Panc1 (cell line): ENCODE data around the gene TPD52L3. TPM values are rescaled to one million over a fixed set of nuclear protein-coding genes. Genes with fewer than 3 reads are reported as not detected.

Experiments used
- ATAC-seq: fragments of 200-7000 bp; cut with Tn5 transposase; 2 replicates; pipeline ENCODE4 v1.9.1; 2020; ENCODE audit warnings: mild to moderate bottlenecking, moderate library complexity
- Bru-seq: library from RNA; stranded (reverse); fragments of 400-500 nt; gene quantifications from one replicate; lab custom pipeline; 2021; lab: Mats Ljungman, UMichigan
- BruChase-seq, 2 experiments: library from RNA; stranded (reverse); fragments of 400-500 nt; gene quantifications; one replicate each; lab custom pipeline; 2021; lab: Mats Ljungman, UMichigan
- BruUV-seq: library from RNA; stranded (reverse); fragments of 400-500 nt; replicated peaks from 2 replicates; lab custom pipeline; 2021; lab: Mats Ljungman, UMichigan
- CTCF ChIA-PET: fragments of 300-600 bp; sonication (Branson Sonifier 250); formaldehyde crosslinking; loops from one replicate; lab custom pipeline; 2022; ENCODE audit warnings: antibody characterized with exemption; lab: Charles Lee
- POLR2A ChIA-PET: fragments of 300-600 bp; sonication (Branson Sonifier 250); formaldehyde crosslinking; loops from one replicate; lab custom pipeline; 2022; ENCODE audit warnings: antibody characterized with exemption; lab: Charles Lee
- DNase-seq: peaks from one replicate; pipeline ENCODE4 v3.0.0-alpha.2; 2010; ENCODE audit warnings: low read depth, low spot score
- H3K27ac ChIP-seq: 2 replicates; pipeline ENCODE4 v1.5.1; 2011; ENCODE audit warnings: mild to moderate bottlenecking, low read length, inconsistent platforms
- H3K27me3 ChIP-seq: fragments of 200-500 bp; sonication (Bioruptor generic); 2 replicates; pipeline ENCODE4 v1.6.0; 2014; ENCODE audit warnings: low read length, inconsistent platforms; ENCODE audit not compliant: control insufficient read depth, insufficient read depth
- H3K36me3 ChIP-seq: fragments of 200-500 bp; sonication (Bioruptor generic); 2 replicates; pipeline ENCODE4 v1.5.1; 2014; ENCODE audit warnings: inconsistent platforms, mild to moderate bottlenecking, low read length, moderate library complexity; ENCODE audit not compliant: control insufficient read depth, insufficient read depth
- H3K4me1 ChIP-seq: 2 replicates; pipeline ENCODE4 v1.5.1; 2011; ENCODE audit warnings: inconsistent platforms, mild to moderate bottlenecking, low read length, moderate library complexity; ENCODE audit not compliant: control insufficient read depth, insufficient read depth
- H3K4me3 ChIP-seq, 2 experiments: 2 replicates each; pipeline ENCODE4 v1.5.1; 2011 to 2012; ENCODE audit warnings: low read depth in 2 of 2, low read length in 2 of 2, mild to moderate bottlenecking in 2 of 2, inconsistent platforms in 1 of 2, moderate library complexity in 1 of 2
- H3K9me3 ChIP-seq: fragments of 200-500 bp; sonication (Bioruptor generic); 2 replicates; pipeline ENCODE4 v1.5.1; 2014; ENCODE audit warnings: low read depth, mild to moderate bottlenecking, inconsistent platforms, low read length, moderate library complexity; ENCODE audit not compliant: control insufficient read depth, insufficient read depth
- POLR2AphosphoS5 ChIP-seq: IDR thresholded peaks from 2 replicates; pipeline ENCODE4 v1.6.1; 2012; ENCODE audit warnings: mild to moderate bottlenecking, low read depth, low read length, moderate library complexity
- SIN3A ChIP-seq: IDR thresholded peaks from 2 replicates; pipeline ENCODE4 v1.6.1; 2012; ENCODE audit warnings: low read depth, mild to moderate bottlenecking, low read length, moderate library complexity, borderline replicate concordance; ENCODE audit not compliant: insufficient read depth
- TCF7L2 ChIP-seq: IDR thresholded peaks from 2 replicates; pipeline ENCODE4 v1.6.1; 2011; ENCODE audit warnings: mild to moderate bottlenecking, low read depth, low read length, inconsistent platforms
- in situ Hi-C: cut with HindIII; loops from 2 replicates; pipeline ENCODE4 v1.10.0; 2016; ENCODE audit warnings: low sequenced_read_pairs, low pct_unique_long_range_greater_than_20kb
- intact Hi-C: fragments of 100-400 bp; cut with micrococcal nuclease; formaldehyde crosslinking; loops from one replicate; pipeline ENCODE4 v1.10.0; 2022; ENCODE audit not compliant: unreplicated experiment
- long read RNA-seq: library from polyadenylated mRNA; unstranded; transcript quantifications from one replicate; pipeline ENCODE4 v2.0.0, GENCODE V29; 2021; ENCODE audit not compliant: unreplicated experiment
- polyA plus RNA-seq: library from polyadenylated mRNA; unstranded; fragments of >200 nt; gene quantifications from one replicate; pipeline ENCODE4 v1.2.1, GENCODE V29; 2012; ENCODE audit warnings: missing spikeins; ENCODE audit not compliant: insufficient read length
- total RNA-seq: library from RNA; stranded (reverse); gene quantifications from one replicate; pipeline ENCODE4 v1.2.1, GENCODE V29; 2021; ENCODE audit not compliant: unreplicated experiment
- TF ChIP-seq, protein P1 (sequence below), 2 experiments: IDR thresholded peaks; 2 replicates each; pipeline ENCODE4 v1.6.1; 2011 to 2012; ENCODE audit warnings: low read depth in 2 of 2, control low read depth in 1 of 2, low read length in 1 of 2, mild to moderate bottlenecking in 1 of 2, moderate library complexity in 1 of 2; ENCODE audit not compliant: insufficient read depth in 1 of 2
- TF ChIP-seq, protein P2 (sequence below): fragments of 450-650 bp; IDR thresholded peaks from 2 replicates; pipeline ENCODE4 v1.5.1; 2017; ENCODE audit warnings: mild to moderate bottlenecking

The TPD52L3 gene
- not detected for total RNA-seq
- polyA plus RNA-seq, result not detected
- not detected for Bru-seq, nascent RNA
- not detected for BruChase-seq, experiment 1, labeled RNA remaining after a 2-hour chase
- BruChase-seq, experiment 2, labeled RNA remaining after a 6-hour chase, result not detected
- long read RNA-seq, result 0 reads

DNA sequence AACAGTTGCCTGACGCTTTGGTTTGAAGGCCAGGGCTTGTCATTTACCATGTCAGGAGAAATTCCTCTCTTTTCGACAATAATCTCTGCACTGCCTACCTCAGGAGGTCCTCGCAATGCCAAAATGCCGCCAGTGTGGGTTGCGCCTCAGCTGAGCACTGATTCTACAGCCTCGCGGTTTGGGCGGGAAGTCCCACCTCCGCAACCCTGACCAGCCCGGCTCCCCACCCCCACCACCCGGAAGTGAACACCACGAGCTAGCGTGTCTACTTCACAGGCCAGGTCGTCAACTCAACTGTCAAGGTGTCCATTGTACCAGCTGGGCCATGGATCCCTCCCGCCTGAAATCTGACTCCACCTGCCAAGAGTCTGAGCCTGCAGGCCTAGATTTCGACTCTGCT lies at the start of gene TPD52L3:
Gene TPD52L3, plus strand, starts transcription at position 273 of the 400 bp plus-strand sequence. CDS start 221 bp downstream, outside the sequence.
- DNase-seq (no peak), ATAC-seq (no peak)
- Histone ChIP-seq H3K4me3 (no peak within 1 kb of the TSS), H3K27me3 (no peaks in the 10 kb centered on the region), H3K27ac (no peak within 1 kb of the TSS), H3K9me3 (no peaks in the 10 kb centered on the region), H3K36me3 (no peaks in the 10 kb centered on the region), H3K4me1 (no peaks in the 10 kb centered on the region)
- BruUV-seq, result no TSS peak
- intact Hi-C loops (no loop called here), in situ Hi-C loops (no loop called here)
- no peak for TF ChIP-seq SIN3A
- no peak for TF ChIP-seq TCF7L2
- TF ChIP-seq, protein P1, sequence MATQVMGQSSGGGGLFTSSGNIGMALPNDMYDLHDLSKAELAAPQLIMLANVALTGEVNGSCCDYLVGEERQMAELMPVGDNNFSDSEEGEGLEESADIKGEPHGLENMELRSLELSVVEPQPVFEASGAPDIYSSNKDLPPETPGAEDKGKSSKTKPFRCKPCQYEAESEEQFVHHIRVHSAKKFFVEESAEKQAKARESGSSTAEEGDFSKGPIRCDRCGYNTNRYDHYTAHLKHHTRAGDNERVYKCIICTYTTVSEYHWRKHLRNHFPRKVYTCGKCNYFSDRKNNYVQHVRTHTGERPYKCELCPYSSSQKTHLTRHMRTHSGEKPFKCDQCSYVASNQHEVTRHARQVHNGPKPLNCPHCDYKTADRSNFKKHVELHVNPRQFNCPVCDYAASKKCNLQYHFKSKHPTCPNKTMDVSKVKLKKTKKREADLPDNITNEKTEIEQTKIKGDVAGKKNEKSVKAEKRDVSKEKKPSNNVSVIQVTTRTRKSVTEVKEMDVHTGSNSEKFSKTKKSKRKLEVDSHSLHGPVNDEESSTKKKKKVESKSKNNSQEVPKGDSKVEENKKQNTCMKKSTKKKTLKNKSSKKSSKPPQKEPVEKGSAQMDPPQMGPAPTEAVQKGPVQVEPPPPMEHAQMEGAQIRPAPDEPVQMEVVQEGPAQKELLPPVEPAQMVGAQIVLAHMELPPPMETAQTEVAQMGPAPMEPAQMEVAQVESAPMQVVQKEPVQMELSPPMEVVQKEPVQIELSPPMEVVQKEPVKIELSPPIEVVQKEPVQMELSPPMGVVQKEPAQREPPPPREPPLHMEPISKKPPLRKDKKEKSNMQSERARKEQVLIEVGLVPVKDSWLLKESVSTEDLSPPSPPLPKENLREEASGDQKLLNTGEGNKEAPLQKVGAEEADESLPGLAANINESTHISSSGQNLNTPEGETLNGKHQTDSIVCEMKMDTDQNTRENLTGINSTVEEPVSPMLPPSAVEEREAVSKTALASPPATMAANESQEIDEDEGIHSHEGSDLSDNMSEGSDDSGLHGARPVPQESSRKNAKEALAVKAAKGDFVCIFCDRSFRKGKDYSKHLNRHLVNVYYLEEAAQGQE (IDR thresholded peaks at IDR 0.05; ENCODE audit: insufficient read depth in 1 of 2, low read depth in 2 of 2, low read length in 1 of 2), result no peak
- TF ChIP-seq POLR2AphosphoS5, result no peak
- TF ChIP-seq, protein P2, sequence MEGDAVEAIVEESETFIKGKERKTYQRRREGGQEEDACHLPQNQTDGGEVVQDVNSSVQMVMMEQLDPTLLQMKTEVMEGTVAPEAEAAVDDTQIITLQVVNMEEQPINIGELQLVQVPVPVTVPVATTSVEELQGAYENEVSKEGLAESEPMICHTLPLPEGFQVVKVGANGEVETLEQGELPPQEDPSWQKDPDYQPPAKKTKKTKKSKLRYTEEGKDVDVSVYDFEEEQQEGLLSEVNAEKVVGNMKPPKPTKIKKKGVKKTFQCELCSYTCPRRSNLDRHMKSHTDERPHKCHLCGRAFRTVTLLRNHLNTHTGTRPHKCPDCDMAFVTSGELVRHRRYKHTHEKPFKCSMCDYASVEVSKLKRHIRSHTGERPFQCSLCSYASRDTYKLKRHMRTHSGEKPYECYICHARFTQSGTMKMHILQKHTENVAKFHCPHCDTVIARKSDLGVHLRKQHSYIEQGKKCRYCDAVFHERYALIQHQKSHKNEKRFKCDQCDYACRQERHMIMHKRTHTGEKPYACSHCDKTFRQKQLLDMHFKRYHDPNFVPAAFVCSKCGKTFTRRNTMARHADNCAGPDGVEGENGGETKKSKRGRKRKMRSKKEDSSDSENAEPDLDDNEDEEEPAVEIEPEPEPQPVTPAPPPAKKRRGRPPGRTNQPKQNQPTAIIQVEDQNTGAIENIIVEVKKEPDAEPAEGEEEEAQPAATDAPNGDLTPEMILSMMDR, result no peak
- ChIA-PET POLR2A (no interaction called here), CTCF (no interaction called here)

DNA sequence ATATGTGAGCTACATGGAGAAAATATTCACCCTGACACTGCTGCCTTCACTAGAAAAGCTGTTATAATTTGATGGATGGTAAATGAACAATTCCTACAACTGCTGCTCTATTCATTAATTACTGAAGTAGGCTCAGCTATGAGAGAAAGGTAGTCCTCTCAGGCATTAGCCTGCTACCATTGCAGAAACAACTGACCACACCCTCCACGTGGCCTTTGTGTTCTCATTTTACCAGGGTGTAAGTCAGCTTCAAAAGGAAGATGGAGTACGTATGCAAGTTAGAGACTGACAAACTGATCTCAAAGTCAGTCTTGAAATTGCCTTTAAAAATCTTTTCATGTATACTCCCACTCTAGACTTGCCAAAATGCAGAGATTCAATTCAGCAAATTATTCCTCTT lies 26.3 kb upstream of the TPD52L3 start:
- CTCF ChIA-PET, result no interaction called here
- intact Hi-C loops, result no loop called here
- Histone ChIP-seq H3K9me3 (no peaks in the 10 kb centered on the region), H3K27ac (no peak overlapping the region), H3K4me3 (no peak overlapping the region), H3K36me3 (no peaks in the 10 kb centered on the region), H3K27me3 (no peaks in the 10 kb centered on the region), H3K4me1 (no peaks in the 10 kb centered on the region)
- in situ Hi-C loops, result no loop called here
- no peak for ATAC-seq
- TF ChIP-seq, protein P1 (IDR thresholded peaks at IDR 0.05; ENCODE audit: insufficient read depth in 1 of 2, low read depth in 2 of 2, low read length in 1 of 2), result no peak
- no peak for TF ChIP-seq SIN3A
- no peak for TF ChIP-seq POLR2AphosphoS5
- no peak for TF ChIP-seq TCF7L2
- TF ChIP-seq, protein P2, result no peak
- POLR2A ChIA-PET, result no interaction called here
- no peak for DNase-seq
- BruUV-seq, result no TSS peak
